ENCODE results near the gene NATD1. TPM values are rescaled to one million over a fixed set of nuclear protein-coding genes. Genes with fewer than 3 reads are reported as not detected.

NATD1 gene
- total RNA-seq, 4 donors from 2014 or later, result 2.4 to 5.1 (median 3.2) TPM

DNA sequence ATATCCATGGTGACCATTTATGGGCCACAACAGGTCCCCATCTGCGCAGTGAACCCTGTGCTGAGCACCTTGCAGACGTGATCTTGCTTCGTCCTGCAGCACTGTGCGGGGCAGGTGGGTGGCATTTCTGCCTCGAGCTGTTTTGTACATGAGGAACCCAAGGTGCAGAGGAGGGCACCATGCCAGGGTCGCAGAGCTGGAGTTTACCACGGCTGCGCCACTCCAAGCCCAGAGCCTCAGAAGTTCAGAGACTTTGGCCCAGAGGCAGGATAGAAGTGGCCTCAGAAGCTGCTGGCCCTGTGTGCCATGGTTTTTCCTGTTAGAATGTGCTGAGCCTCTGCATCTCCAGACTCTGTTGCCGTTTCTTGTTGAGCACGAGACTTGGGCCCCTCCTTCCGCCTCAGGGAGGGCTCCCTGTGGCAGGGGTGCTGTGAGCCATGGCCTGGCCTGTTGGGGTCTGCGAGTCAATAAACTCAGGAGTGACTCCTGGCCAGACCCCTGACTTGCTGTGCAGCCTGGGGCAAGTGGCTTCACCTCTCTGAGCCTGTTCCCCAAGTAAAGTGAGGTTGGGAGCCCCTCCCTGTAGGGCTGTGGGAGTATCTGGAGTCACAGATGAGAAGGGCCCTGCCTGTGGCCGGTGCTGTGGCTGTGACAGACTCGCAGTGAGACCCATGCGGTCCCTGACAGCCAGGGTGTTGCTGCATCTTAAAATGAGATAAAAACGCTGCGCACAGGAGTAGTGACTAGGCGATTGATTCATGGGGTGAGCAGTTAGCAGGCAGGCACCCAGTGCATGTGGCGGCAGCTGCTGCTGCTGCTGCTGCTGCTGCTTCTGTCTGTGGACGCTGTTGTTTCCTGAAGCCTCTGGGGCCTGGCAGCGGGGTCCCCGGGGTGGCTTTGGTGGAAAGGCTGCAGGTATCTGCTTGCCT is 43.2 kb upstream of the NATD1 start:
- Histone ChIP-seq H3K27me3 (no peaks in the 10 kb centered on the region), H3K4me3 (no peak overlapping the region), H3K36me3 (peaks cover 14 to 65% (median 25%) of the 10 kb centered on the region in 3 donors), H3K4me1 (peaks cover 0 to 44% (median 8%) of the 10 kb centered on the region in 3 donors), H3K9me3 (no peaks in the 10 kb centered on the region), H3K27ac (no peak overlapping the region)
- intact Hi-C loops (cut with DNase I), result loop anchor here (10.0 kb wide), 1 partner anchor 1228 kb away; no protein-coding TSS in a partner anchor
- TF ChIP-seq, protein P1, sequence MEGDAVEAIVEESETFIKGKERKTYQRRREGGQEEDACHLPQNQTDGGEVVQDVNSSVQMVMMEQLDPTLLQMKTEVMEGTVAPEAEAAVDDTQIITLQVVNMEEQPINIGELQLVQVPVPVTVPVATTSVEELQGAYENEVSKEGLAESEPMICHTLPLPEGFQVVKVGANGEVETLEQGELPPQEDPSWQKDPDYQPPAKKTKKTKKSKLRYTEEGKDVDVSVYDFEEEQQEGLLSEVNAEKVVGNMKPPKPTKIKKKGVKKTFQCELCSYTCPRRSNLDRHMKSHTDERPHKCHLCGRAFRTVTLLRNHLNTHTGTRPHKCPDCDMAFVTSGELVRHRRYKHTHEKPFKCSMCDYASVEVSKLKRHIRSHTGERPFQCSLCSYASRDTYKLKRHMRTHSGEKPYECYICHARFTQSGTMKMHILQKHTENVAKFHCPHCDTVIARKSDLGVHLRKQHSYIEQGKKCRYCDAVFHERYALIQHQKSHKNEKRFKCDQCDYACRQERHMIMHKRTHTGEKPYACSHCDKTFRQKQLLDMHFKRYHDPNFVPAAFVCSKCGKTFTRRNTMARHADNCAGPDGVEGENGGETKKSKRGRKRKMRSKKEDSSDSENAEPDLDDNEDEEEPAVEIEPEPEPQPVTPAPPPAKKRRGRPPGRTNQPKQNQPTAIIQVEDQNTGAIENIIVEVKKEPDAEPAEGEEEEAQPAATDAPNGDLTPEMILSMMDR (IDR thresholded peaks at IDR 0.05), result no peak
- no peak for TF ChIP-seq POLR2A (IDR thresholded peaks at IDR 0.05)
- WGBS, 2 donors, result 54 to 59% methylated on average over 20 to 21 of the region's 22 CpGs
- no peak for DNase-seq

DNA sequence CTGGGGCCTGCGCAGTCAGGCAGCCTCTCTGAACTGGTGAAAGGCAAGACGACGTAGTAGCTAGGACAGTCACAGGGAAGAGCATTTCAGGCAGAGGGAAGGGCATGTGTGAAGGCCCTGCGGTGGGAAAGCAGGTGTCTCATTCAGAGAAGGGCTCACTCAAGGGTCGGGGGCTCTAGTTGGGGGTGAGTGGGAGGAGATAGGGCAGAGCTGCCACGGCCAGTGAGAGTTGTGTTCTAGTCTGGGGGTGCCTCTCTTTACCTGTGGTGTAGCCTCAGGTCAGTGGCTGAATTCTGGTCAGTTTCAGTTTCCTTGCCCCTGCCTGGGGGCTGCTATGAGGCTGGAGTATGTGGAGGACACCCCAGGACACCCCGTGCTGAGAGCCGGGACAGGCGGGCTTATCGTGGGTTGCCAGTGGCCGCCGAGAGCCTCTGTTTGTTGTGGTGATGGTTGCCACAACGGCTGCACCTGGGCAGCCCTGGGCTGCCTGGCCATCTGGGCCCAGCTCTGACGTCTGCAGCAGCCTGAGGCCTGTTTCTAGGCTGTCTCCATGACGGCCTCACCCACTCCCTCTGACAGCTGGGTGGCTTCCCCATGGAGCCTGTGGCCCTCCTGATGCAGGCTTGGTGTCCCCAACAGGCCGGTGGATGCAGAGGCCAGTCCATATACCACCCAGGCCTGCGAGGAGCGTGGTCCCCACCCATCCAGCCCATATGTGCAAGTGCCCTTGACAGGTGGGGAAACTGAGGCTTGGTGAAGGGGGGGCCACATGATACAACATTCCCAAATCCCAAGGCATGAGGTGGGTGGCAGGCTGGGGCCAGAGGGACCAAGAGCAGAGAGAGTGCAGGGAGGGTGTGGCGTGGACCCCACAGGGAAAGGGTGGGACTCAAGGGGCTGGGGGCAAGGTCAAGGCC is 42.1 kb upstream of the NATD1 start:
- H3K27ac ChIP-seq, result no peak overlapping the region
- H3K27me3 ChIP-seq, result peaks cover 0 to 3% (median 0%) of the 10 kb centered on the region in 4 donors
- intact Hi-C loops (cut with DNase I), result loop anchor here (10.0 kb wide), 1 partner anchor 1230 kb away; no protein-coding TSS in a partner anchor
- TF ChIP-seq, protein P1 (IDR thresholded peaks at IDR 0.05), result no peak
- DNase-seq, result no peak
- H3K4me3 ChIP-seq, result no peak overlapping the region
- no peaks in the 10 kb centered on the region for H3K9me3 ChIP-seq
- WGBS, 2 donors, result 66 to 69% methylated on average over 10 to 19 of the region's 19 CpGs
- peaks cover 0 to 49% (median 11%) of the 10 kb centered on the region in 3 donors for H3K4me1 ChIP-seq
- peaks cover 4 to 56% (median 15%) of the 10 kb centered on the region in 3 donors for H3K36me3 ChIP-seq

- H3K27ac ChIP-seq, result no peak overlapping the region
- H3K4me3 ChIP-seq, result no peak overlapping the region
- intact Hi-C loops (cut with DNase I), result loop anchor here (10.0 kb wide), 1 partner anchor 1230 kb away; no protein-coding TSS in a partner anchor
- WGBS, 2 donors, result 60 to 68% methylated on average over 10 to 11 of the region's 12 CpGs
- DNase-seq, result no peak
- peaks cover 0 to 5% (median 0%) of the 10 kb centered on the region in 4 donors for H3K27me3 ChIP-seq
- H3K36me3 ChIP-seq, result peaks cover 0 to 48% (median 11%) of the 10 kb centered on the region in 3 donors
- TF ChIP-seq POLR2A (IDR thresholded peaks at IDR 0.05), result no peak
- TF ChIP-seq, protein P1 (IDR thresholded peaks at IDR 0.05), result no peak
- H3K9me3 ChIP-seq, result no peaks in the 10 kb centered on the region
- H3K4me1 ChIP-seq, result peaks cover 7 to 57% (median 19%) of the 10 kb centered on the region in 3 donors
These were observed 41.3 kb upstream of the NATD1 start for GRCh38 chr17:21294321-21295035.

DNA sequence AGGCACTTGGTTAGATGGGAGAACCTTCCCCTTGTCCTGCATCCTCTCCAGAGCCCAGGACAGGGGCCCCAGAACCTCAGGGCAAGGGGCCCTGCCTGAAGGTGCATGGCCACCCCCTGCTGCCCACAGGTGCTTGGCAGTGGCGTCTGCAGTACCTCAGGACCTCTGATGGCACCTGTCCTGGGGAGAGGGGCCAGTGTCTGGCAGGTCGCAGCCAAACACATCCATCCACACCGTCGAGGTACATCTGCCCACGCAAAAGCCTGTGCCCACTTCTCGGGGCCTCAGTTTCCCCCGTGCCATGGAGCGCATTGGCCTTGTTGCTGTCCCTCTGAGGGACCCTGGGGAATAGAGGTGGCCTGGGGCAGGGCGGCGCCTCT is 40.6 kb upstream of the NATD1 start:
- TF ChIP-seq, protein P1 (IDR thresholded peaks at IDR 0.05), result no peak
- no peak for TF ChIP-seq POLR2A (IDR thresholded peaks at IDR 0.05)
- Histone ChIP-seq H3K27ac (no peak overlapping the region), H3K36me3 (peaks cover 0 to 41% (median 5%) of the 10 kb centered on the region in 3 donors), H3K4me1 (peaks cover 14 to 64% (median 26%) of the 10 kb centered on the region in 3 donors), H3K9me3 (no peaks in the 10 kb centered on the region), H3K4me3 (no peak overlapping the region), H3K27me3 (peaks cover 0 to 5% (median 0%) of the 10 kb centered on the region in 4 donors)
- DNase-seq, result no peak
- WGBS, 2 donors, result 70 to 78% methylated on average over 1 to 7 of the region's 10 CpGs
- intact Hi-C loops (cut with DNase I), result loop anchor here (10.0 kb wide), 1 partner anchor 1231 kb away; no protein-coding TSS in a partner anchor
